H54 (cell line): Measurements from ENCODE around the gene ARL5C.
A peak's percentile ranks its signal among the peaks of the same experiment; 100 is the strongest.

ENCODE experiments used
- DNase-seq: peaks from one replicate; pipeline ENCODE4 v3.0.0; 2011; ENCODE audit warnings: low spot score, mixed read lengths; ENCODE audit not compliant: insufficient read length
- FAIRE-seq: peaks from 3 replicates; lab custom pipeline; 2011; peaks lifted over from hg19 to GRCh38; lab: Jason Lieb, UNC
- POLR2A ChIP-seq: IDR thresholded peaks from 2 replicates; pipeline ENCODE4 v1.6.1; 2011; ENCODE audit warnings: low read depth, mild to moderate bottlenecking, low read length

The ARL5C gene

DNA sequence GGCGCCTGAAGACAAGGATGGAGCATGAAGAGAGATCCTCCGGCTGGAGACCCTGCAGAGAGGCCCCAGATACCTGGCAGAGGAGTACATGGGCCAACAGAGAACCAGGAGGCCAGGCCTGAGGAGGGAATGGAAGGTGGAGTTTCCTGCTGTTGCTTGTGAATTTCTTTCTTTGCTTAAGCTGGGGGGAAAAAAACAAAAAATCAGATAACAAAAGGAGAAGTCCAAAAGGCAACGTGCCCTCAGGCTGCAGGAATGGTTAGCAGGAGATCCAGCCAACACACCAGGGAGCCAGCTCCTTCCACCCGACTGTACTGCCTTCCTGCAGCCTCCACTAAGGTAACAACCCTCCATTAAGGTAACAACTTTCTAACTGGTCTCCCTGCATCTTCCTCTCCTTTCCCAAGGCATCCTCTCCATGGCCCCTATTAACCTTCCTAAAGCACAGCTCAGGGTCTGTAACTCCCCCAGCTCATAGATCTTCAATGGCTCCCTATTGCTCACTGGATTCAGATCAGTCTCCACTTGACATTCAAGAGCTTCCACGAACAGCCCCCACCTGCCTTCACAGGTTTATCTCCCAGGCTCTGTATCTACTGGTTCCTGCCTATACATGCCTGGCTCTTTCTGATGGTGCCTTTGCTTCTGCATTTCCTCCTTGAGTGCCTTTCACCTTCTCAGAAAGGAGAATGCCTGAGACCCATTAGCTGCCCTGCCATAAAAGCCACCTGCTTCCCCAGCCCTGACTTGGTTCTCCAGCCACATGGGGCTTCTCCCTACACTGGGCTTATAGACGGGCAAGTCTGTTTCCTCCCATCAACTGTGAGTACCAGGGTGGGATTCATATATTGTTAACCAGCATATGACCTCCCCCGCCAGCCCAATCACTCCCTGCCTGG lies 725 bp upstream of the ARL5C start:
- FAIRE-seq = no peak
- DNase-seq = no peak

DNA sequence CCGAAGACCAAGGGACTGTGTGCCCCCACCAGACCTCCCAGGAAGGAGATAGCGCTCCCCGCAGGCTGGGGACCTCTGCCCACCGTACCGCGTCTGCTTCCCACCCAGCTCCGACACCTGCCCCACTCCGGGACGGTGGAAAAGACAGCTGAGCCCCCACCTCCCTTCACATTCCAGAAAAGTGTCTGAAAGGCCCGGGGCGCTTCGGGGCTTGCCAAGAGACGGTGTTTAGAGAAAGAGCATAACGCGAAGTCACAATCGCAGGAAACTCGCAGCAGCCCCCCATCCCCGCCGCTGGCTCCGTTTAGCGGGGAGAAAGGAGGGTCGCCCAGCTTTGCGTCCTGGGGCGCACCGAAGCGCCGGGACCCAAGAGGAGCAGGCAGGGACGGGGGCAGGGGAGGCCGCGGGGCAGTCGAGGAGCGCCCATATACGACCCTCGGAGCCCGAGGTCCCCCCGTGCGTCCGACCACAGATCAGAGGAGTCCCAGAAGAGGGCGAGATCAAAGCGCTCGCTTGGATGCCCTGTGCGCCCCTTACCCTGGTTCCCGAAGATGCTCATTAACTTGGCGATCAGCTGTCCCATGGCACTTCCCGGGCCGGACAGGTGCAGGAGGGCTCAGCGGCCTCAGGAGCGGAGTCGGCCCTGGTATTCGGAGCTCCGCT lies 652 bp downstream of the ARL5C start:
- no peak for TF ChIP-seq POLR2A
- FAIRE-seq = no peak
- no peak for DNase-seq

More for the DNA sequence above, 725 bp upstream of the ARL5C start:
- no peak for TF ChIP-seq POLR2A

DNA sequence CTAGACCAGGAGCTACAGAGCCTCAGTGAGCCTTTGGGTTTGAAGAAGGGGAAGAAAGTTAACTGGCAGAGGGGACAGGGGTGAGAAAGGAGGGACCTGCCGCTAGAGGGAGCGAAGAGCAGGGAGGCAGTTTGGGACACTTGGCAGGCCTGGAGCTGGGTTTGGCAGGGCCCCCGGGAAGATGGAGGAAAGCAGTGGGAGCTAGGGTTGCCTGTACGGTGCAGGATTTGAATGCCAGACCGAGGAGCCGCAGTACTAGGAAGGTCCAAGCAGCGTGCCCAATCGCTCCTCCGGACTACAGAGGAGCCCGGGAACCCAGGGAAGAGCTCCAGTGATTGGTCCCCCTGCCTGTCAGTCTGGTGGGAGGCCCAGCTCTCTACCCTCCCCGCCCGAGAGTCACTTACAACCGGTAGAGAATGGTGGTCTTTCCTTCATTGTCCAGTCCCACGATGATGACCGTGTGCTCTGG lies 1.3 kb downstream of the ARL5C start:
- no peak for FAIRE-seq
- TF ChIP-seq POLR2A = no peak
- peak; percentile 86 for DNase-seq

GRCh38 chr17:39161962-39162361 lies 4.0 kb downstream of the ARL5C start:
- DNase-seq (no peak), FAIRE-seq (no peak)
- TF ChIP-seq POLR2A = no peak

DNA sequence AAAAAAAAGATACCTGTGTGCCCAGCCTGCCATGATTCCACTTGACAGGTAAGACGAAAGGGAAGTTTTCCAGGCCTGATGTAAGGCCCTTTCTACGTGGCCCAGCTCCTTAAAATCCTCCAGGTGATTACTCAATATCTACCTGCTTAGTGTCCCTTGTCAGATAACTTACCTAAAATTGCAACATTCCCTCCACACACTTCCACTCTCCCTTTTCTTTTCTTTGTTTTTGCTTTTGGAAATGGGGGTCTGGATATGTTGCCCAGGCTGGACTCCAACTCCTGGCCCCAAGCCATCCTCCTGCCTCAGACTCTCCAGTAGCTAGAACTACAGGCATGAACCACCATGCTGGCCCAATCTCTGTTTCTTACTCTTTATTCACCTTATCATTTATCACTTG lies 7.3 kb downstream of the ARL5C start:
- DNase-seq (no peak), FAIRE-seq (no peak)
- no peak for TF ChIP-seq POLR2A

DNA sequence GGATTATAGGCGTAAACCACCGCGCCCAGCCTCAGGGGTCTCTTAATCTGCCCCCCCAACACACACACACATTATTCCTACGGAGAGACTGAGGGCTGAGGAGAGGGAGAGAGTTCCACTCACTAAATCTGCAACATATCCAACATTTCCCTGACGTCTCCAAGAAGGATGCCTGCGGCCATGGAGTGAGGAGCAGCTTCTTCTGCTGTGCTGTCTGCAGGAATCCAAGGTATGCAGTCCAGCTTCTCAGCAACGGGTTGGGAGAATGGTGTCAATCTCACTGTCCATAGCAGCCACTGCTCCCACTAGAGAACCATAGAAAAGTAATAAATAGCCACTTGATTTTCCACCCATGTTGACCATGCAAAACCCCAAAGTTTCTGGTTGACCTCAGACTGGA lies 9.5 kb downstream of the ARL5C start:
- FAIRE-seq = no peak
- DNase-seq = no peak
- TF ChIP-seq POLR2A = no peak

- DNase-seq (no peak), FAIRE-seq (no peak)
- no peak for TF ChIP-seq POLR2A
These were observed 10.3 kb downstream of the ARL5C start for GRCh38 chr17:39155654-39156053.

DNA sequence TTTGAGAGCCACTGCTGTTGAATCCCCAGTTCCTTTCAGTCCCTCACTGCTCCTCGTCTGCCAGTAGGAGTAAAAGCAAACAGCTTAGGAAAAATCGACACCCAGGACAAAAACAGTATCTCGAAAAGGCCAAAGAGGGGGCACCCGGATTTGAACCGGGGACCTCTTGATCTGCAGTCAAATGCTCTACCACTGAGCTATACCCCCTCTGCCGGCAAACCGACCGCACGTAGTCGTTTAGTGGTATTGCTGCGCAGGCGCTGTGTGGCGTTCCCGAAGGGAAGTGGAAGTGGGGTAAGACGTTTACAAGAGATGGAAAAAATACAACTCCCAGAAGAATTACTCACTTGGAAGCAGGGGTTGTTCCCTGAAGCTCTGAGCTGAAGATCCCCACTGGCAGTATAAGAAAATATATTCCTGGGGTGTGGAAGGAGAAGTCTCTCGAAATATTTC lies 12.3 kb downstream of the ARL5C start:
- no peak for FAIRE-seq
- no peak for TF ChIP-seq POLR2A

GRCh38 chr17:39151943-39152818 lies 13.8 kb downstream of the ARL5C start:
- FAIRE-seq (no peak), DNase-seq (no peak)
- TF ChIP-seq POLR2A = no peak

More for the DNA sequence above, 12.3 kb downstream of the ARL5C start:
- DNase-seq = peak; percentile 92

DNA sequence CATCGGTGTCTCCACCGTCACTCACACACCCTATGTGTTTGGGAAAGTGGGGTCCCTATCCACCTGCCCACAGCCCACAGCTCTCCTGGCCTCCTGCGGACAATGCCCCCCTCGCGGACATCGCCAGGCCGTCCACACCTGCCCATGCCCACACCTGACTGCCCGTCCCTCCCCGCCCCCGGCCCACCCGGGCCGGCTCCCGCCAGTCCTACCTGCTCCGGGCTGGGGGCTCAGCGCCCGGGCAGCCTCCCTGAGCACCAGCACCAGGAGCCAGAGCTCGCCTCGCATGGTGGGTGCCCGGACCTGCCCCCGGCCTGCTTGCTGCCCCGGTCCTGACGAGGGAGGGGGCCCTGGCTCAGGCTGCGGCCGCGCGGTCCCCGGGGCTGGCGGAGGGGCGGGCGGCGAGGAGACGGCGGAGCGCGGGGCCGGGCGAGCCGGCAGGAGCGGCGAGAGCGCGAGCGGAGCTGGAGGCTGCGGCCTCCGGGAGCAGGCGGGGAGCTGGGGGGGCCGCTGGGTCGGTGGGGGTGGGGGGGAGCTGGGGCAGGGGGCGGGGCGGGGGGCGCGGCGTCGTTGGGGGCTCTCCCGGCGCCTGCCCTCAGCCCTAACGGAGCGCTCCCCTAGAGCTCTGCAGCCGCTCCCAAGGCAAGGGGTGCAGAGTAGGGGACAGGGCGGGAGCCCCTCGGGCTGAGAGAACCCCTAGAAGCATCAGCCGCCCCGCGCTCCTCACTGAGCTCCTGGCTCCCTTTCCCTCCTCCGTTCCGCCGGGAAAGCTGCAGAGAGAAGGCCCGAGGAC lies 14.6 kb downstream of the ARL5C start, which contains the start of gene PLXDC1:
TSS of gene PLXDC1 (minus strand) at position 488 of the 793 bp plus-strand sequence. CDS start at position 288, 200 bp downstream.
- DNase-seq (no peak), FAIRE-seq (no peak)
- TF ChIP-seq POLR2A = no peak

DNA sequence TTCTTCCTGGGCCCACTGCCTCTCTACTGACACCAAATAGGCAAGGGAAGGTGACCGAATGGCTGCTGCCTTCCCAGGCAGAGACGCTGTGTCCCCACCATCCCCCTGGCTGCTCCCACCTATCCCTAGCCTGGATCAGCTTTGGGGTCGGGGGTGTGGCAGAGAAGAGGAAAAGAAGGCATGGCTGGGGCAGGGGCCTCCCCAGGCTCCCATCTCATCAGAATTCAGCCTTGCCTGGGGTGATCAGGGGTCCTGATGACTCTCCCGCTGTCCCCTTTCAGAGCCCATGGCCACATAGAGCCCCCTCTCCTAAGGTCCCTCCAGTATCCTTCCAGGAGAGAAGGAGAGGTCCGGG lies 15.2 kb downstream of the ARL5C start:
- DNase-seq (no peak), FAIRE-seq (no peak)
- TF ChIP-seq POLR2A = no peak

- DNase-seq (no peak), FAIRE-seq (no peak)
- TF ChIP-seq POLR2A = no peak
These were observed 15.8 kb downstream of the ARL5C start for GRCh38 chr17:39150104-39150634.
